Posterior vena cava (tissue), 2 donors: Measurements from ENCODE around the gene TIGAR. TPM values are rescaled to one million over a fixed set of nuclear protein-coding genes. Genes with fewer than 3 reads are reported as not detected.

ENCODE experiments used
- DNase-seq: peaks from one replicate; pipeline ENCODE4 v3.0.0-alpha.2; 2020; ENCODE audit warnings: low spot score
- intact Hi-C, 2 donors: fragments of 100-400 bp; cut with DNase I; formaldehyde crosslinking; loops; one replicate each; pipeline versions ENCODE4 v1.14.1 to v1.14.2; 2022 to 2023
- long read RNA-seq, 2 donors: library from polyadenylated mRNA; unstranded; transcript quantifications; one replicate each; pipeline ENCODE4 v2.0.0, GENCODE V29; 2020 to 2021
- total RNA-seq, 2 donors: library from RNA; stranded (reverse); fragmentation: NEBNext Ultra II Directional; extraction: Animal tissue kit (Norgen Biotek cat#: 25700); gene quantifications; one replicate each; pipeline ENCODE4 v1.2.1, GENCODE V29; 2021
- donor health status: DM: yes; HTN: yes; CAD: no.
- donor health status: DM: yes; HTN: yes; CAD: no.

Gene TIGAR, protein sequence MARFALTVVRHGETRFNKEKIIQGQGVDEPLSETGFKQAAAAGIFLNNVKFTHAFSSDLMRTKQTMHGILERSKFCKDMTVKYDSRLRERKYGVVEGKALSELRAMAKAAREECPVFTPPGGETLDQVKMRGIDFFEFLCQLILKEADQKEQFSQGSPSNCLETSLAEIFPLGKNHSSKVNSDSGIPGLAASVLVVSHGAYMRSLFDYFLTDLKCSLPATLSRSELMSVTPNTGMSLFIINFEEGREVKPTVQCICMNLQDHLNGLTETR
- 10 to 100 TPM; 10.3 to 12.1 TPM for total RNA-seq
- long read RNA-seq, donor 1, partial matches to known transcripts: 0 of 1 reads
- long read RNA-seq, donor 1, other reads (novel, unspliced or antisense): 0 of 1 reads
- long read RNA-seq, donor 2, transcript TIGAR-201 (6 exons, 2,782 nt): major isoform, 30 of 31 reads
- long read RNA-seq, donor 2, partial matches to known transcripts: 0 of 31 reads
- long read RNA-seq, donor 2, other reads (novel, unspliced or antisense): 1 of 31 reads

DNA sequence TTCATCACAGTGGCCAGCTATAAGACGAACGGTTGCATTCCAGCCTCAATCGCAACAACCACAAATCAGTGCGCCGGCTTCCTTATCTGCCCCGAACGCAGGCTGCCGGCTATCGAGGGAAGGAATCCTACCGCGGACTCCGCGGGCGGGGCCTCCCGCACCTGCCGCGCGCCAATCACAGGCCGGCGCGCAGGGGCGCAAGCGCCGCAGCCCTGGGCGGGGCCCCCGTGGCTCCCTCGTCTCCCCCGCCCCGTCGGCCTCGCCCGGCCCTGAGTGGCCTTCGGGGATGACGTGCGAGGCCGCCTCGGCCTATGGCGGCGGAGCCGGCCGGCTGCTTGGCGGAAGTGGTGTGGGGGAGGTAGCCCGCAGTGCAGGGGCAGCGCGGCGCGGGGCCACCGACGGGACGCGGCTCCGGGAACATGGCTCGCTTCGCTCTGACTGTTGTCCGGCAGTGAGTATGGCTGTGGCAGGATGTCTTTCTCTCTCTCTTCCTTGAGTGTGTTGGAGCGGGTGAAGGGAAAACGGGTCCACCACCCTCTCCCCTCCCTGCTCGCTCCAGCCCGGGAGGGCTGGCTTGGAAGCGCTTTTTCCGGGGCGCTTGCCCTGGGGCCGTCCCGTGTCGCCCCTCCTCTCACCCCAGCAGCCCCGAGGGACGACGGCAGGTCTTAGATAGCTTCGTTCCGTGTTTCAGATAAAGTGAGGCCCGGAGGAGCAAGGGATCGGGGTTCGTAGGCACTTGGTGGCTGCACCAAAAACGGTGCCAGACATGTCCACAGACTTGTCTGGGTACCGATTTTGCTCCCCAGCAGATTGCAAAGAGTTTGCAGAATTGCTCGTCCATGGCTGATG lies at the start of gene TIGAR:
TSS of gene TIGAR (plus strand) at position 361 of the 849 bp plus-strand sequence. CDS start at position 420, 59 bp downstream.
- intact Hi-C loops: no loop called here
- DNase-seq: peak; percentile 98

DNA sequence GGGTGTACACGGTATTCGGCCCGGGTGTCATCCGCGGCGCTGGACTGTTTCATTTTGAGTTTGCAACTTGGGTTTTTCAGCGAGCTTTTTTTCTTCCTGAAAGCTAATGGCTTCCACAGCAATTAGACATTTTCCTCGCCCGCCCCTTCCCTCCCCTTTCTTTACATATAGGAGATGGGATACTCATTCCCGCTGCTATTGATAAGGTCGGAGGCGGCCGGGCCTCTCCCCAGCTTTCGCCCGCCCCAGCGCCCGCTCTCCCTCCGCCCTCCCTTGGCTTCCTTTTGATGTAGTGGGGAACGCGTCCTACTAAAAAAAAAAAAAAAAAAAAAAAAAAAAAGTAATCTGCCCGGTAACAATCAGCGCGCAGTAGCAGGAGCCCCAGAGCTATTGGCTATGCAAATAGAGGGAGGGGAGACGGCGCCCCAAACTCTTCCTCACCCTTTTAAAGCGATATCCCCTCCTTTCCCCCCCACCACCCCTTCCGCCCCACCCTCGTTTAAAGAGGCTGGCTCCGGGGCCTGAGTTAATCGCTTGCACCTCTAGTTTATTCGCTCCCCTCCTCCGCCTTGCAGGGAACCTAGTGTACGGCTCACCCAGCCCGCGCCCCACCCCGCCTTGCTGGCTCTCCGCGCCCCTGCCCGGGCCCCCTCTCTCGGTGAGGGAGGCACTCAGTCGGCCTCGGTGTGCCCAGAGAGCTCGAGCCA lies 49.1 kb upstream of the TIGAR start:
- DNase-seq: peak; percentile 92
- intact Hi-C loops: loop anchor here (5.0 to 10.0 kb wide), 4 partner anchors 167 to 267 kb away; no protein-coding TSS in a partner anchor

DNA sequence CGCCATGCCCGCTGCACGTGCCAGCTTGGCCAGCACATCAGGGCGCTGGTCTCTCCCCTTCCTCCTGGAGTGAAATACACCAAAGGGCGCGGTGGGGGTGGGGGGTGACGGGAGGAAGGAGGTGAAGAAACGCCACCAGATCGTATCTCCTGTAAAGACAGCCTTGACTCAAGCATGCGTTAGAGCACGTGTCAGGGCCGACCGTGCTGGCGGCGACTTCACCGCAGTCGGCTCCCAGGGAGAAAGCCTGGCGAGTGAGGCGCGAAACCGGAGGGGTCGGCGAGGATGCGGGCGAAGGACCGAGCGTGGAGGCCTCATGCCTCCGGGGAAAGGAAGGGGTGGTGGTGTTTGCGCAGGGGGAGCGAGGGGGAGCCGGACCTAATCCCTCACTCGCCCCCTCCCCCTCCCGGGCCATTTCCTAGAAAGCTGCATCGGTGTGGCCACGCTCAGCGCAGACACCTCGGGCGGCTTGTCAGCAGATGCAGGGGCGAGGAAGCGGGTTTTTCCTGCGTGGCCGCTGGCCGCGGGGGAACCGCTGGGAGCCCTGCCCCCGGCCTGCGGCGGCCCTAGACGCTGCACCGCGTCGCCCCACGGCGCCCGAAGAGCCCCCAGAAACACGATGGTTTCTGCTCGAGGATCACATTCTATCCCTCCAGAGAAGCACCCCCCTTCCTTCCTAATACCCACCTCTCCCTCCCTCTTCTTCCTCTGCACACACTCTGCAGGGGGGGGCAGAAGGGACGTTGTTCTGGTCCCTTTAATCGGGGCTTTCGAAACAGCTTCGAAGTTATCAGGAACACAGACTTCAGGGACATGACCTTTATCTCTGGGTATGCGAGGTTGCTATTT lies 48.4 kb upstream of the TIGAR start:
- intact Hi-C loops: loop anchor here (5.0 to 10.0 kb wide), 4 partner anchors 168 to 268 kb away; no protein-coding TSS in a partner anchor
- no peak for DNase-seq

DNA sequence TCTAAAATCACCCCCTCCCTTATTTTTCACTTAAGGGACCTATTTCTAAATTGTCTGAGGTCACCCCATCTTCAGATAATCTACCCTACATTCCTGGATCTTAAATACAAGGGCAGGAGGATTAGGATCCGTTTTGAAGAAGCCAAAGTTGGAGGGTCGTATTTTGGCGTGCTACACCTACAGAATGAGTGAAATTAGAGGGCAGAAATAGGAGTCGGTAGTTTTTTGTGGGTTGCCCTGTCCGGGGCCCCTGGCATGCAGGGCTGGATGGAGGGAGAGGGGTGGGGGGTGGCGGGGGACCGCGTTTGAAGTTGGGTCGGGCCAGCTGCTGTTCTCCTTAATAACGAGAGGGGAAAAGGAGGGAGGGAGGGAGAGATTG lies 47.8 kb upstream of the TIGAR start:
- intact Hi-C loops: loop anchor here (5.0 to 10.0 kb wide), 4 partner anchors 168 to 268 kb away; no protein-coding TSS in a partner anchor
- DNase-seq: no peak

DNA sequence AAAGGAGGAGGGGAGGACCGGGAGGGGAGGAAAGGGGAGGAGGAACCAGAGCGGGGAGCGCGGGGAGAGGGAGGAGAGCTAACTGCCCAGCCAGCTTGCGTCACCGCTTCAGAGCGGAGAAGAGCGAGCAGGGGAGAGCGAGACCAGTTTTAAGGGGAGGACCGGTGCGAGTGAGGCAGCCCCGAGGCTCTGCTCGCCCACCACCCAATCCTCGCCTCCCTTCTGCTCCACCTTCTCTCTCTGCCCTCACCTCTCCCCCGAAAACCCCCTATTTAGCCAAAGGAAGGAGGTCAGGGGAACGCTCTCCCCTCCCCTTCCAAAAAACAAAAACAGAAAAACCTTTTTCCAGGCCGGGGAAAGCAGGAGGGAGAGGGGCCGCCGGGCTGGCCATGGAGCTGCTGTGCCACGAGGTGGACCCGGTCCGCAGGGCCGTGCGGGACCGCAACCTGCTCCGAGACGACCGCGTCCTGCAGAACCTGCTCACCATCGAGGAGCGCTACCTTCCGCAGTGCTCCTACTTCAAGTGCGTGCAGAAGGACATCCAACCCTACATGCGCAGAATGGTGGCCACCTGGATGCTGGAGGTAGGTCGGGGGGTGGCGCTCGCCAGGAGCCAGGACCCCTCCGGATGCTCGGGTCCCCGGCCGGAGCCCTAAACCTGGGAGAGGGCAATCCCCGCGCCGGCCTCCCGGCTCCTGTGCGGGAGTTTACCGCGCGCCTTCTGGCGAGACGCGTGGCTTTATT lies 47.2 kb upstream of the TIGAR start, which contains the start of gene CCND2:
TSS of gene CCND2 (plus strand) at position 111 of the 744 bp plus-strand sequence. CDS start at position 390, 279 bp downstream.
- peak; percentile 97 for DNase-seq
- intact Hi-C loops: loop anchor here (5.0 to 10.0 kb wide), 4 partner anchors 169 to 269 kb away; no protein-coding TSS in a partner anchor

DNA sequence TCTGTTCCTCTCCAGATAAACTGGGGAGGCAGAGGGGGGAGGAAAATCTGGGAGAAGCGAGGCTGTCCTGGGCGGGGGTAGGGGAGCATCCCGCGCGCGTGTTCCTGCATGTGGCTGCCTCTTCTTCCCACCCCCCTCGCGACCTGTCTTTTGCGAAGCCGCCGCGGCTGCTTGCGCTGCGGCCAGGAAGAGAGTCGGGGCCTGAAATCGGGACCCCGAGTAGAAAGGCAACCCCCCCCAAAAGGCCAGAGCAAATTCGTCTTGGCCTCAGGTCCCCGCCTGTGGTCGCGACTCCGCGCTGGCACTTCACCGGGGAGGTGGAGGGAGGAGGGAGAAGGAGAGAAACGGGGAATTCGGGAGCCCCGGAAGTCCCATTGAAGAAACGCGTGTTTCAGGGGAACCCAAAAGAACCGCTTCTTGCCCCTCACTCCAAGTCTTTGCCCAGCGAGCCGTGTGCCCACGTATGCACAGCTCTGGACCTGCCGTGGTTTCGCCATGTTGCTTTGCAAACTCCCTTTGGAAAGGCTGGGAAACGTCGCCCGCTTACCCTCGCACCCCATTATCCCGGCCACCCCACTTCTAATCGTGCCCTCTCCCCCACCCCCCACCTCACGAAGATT lies 46.5 kb upstream of the TIGAR start:
- intact Hi-C loops: loop anchor here (5.0 to 10.0 kb wide), 6 partner anchors 170 to 387 kb away; no protein-coding TSS in a partner anchor
- no peak for DNase-seq

DNA sequence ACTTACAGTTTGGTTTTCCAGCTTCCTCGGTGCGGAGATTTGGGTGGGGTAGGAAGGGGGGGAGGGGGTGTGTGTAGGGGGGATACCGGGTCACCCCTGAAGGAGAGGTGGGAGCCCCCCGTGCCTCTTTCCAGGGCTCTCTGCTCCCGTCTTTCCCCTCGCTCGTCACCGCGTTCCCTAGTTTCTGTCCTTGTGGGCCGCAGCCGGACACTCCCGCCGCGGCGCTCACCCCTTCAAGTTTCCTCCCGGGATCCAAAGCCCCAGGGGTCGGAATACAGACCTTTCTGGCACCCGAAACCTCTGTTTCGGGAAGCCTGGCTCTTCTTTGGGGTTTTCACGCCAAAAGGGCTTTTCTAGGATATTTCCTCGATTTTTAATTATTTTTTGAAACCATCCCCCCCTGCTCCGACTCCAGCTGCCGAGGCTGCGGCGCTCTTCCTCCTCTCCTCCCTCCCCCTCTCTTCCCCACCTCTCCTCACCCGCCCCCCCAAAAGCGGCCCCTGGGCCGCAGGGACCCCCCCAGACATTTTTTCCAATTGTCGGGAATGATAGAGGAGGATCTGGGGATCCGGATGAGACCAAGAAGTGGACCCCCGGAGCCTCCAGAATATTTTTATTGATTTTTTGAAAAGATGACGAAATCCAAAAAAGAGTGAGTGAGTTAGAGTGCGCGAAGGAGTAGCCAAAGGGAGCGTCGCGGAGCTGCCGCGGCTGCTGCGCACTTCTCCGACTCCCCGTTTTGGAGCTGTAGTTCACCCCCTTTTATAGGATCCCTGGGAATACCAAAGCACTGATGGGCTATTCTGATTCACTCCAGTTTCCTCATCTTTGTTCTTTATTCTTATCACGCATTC lies 45.8 kb upstream of the TIGAR start:
- intact Hi-C loops: loop anchor here (5.0 to 10.0 kb wide), 5 partner anchors 170 to 388 kb away; no protein-coding TSS in a partner anchor
- no peak for DNase-seq

DNA sequence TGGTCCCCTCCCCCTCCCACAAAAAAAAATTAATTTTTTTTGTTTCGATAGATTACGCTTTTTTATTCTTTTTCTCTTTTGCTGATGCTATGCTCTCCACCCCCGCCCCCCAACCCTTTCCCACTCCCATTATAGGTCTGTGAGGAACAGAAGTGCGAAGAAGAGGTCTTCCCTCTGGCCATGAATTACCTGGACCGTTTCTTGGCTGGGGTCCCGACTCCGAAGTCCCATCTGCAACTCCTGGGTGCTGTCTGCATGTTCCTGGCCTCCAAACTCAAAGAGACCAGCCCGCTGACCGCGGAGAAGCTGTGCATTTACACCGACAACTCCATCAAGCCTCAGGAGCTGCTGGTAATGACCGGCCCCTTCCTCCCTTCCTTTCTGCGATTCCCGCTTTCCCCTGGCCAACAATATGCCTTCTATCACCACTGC lies 45.1 kb upstream of the TIGAR start:
- DNase-seq: no peak
- intact Hi-C loops: loop anchor here (5.0 to 10.0 kb wide), 5 partner anchors 171 to 389 kb away; no protein-coding TSS in a partner anchor

DNA sequence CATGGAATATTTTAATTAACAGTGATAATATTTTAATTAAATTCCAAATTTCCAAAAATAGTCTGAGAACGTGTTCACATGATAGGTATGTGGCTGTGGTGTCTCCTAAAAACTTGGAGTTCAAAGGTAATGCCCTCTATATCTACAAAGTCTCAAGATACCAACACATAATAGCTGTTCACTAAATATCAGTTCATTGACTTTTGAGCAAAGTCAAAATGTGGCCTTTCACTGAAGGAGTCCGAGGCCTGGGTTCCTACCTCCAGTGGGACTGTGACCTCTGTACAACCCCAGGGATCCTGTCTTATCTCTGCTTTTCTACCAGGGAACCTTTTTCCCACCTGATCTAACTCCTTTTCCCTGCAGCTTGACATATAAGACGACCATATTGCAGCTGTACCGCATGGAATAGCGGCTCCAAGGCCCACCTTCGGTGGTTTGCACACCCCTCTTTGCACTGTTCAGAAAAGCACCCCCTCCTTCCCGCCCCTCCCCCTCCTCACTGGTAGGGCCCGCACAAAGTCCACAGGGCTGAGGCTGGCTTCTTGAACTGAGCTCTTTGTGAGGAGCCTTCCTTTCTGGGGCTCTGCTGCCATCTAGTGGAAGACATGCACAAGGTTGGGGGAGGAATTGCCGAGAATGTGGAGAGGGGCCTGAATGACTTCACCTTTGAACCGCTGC lies 44.3 kb upstream of the TIGAR start:
- intact Hi-C loops: loop anchor here (5.0 to 10.0 kb wide), 5 partner anchors 172 to 389 kb away; no protein-coding TSS in a partner anchor

DNA sequence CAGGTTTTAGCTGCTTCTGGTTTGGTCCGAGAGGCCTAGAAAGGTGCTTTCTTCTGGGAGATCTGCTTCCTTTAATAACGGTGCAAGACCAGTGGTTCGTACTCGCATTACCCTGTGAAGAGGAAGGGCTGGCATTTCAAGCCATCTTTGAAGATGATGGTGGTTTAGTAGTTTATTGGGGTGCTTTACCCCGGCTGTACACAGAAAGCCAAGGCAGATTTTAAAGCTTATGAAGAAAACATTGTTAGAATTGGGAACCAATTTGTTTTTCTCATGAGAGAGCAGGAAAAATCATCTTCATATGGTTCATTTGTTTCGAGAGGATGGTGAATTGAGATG lies 43.8 kb upstream of the TIGAR start:
- intact Hi-C loops: loop anchor here (5.0 to 10.0 kb wide), 5 partner anchors 172 to 390 kb away; no protein-coding TSS in a partner anchor
- no peak for DNase-seq

More for the DNA sequence above, 44.3 kb upstream of the TIGAR start:
- peak; percentile 92 for DNase-seq

DNA sequence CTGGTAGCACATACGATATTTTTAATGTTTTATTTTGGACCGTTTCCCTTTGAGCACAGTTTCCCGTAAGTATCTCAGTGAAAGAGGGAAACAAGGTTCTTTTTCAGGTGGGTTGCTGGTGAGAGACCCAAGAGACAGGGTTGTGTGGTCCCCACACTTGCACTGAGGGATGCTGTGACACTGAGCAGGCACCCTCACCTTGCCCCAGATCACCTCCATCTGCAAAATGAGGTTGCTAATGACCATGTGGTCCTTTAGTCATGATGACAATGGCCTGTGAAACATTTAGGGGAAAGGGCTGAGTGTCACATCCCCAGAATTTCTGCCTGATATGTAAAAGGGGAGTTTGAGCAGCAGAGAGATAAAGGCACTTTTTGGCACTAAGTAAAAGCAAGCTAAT lies 43.2 kb upstream of the TIGAR start:
- intact Hi-C loops: loop anchor here (5.0 to 10.0 kb wide), 5 partner anchors 173 to 391 kb away; no protein-coding TSS in a partner anchor
- DNase-seq: no peak

DNA sequence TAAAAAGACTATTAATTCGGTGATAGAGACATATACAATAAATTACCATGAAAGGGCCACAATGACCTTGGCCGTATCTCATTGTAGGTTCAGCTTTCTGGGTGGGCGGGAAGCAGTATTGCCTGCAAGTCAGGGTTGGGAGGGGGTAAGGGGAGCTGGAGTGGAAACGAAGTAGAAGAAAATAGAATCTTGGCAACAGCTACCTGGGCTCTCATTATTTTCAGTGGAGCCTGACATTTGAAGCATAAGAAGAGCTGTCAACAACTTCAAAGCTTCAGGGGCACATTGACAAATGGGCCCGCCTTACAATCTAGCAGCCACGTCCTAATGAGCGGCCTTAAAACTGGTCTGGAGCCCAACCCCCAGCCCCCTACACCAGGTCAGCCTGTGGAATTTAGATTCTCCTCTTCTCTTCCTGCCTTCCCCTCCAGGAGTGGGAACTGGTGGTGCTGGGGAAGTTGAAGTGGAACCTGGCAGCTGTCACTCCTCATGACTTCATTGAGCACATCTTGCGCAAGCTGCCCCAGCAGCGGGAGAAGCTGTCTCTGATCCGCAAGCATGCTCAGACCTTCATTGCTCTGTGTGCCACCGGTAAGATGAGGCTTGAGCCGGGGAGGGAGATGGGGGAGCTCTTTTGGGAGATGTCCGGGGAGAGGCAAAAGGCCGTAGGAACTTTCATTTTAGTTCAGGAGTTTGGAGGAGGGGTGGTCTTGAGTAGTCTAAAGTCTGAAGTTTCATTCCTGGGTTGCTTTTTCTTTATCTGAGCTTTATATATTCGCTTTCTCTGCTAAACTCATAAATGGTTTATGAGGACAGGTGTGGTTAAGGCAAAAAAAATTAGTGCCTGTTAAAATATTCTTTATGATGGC lies 42.5 kb upstream of the TIGAR start:
- no peak for DNase-seq
- intact Hi-C loops: loop anchor here (5.0 to 10.0 kb wide), 5 partner anchors 174 to 391 kb away; no protein-coding TSS in a partner anchor

DNA sequence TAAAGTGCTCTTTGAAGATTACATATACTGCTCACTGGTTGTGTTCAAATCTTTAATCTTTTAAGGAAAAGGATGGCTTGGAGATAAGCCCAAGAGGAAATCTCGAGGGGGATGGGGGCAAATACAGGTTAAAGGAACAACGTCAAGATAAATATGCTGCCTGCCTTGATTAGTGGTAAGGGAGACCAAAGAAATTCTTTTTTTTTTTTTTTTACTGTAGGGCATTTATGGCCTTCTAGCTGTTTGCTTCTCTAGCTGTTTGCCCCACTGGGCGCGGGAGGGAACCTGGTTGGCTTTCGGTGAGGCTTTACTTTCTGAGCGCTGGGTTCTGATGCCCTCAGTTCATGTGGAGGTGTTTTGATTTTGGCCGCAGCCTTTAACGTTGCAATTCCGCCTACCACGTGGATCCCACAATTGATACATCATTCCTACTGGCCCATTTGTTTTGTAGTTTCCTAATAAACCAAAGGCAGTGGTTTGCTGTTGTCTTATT lies 41.8 kb upstream of the TIGAR start:
- no peak for DNase-seq
- intact Hi-C loops: loop anchor here (5.0 to 10.0 kb wide), 5 partner anchors 174 to 392 kb away; no protein-coding TSS in a partner anchor
